B cell (primary cell): ENCODE results near the gene ZNF254.

Experiments used
- CTCF ChIP-seq: fragments of 200-600 bp; IDR thresholded peaks from one replicate; pipeline ENCODE4 v1.8.0; 2022; ENCODE audit warnings: antibody characterized with exemption, mild to moderate bottlenecking
- EZH2 ChIP-seq: IDR thresholded peaks from 2 replicates; pipeline ENCODE4 v1.6.1; 2012; ENCODE audit warnings: borderline replicate concordance, low read depth, mild to moderate bottlenecking, moderate library complexity, low read length; ENCODE audit not compliant: insufficient read depth, poor library complexity, severe bottlenecking

- TF ChIP-seq EZH2 (no peak), CTCF (no peak)
Observed at GRCh38 chr19:24072720-24073119, 14.3 kb upstream of the ZNF254 start.
